Muscle layer of duodenum (tissue), 2 donors: ENCODE measurements around the gene RASAL1.
A peak's percentile ranks its signal among the peaks of the same experiment; 100 is the strongest.
"Not testable (repeated sequence)": the region's sequence is repeated elsewhere in the genome, so short reads cannot be mapped to it uniquely, and the experiment has no call there.

Experiments
- H3K27ac ChIP-seq: one replicate; pipeline ENCODE4 v1.7.0; 2013; ENCODE audit warnings: mild to moderate bottlenecking, low read length
- H3K27me3 ChIP-seq: one replicate; pipeline ENCODE4 v1.7.0; 2013; ENCODE audit warnings: low read depth, mild to moderate bottlenecking, control low read depth, low read length
- H3K36me3 ChIP-seq, 2 donors: one replicate each; pipeline ENCODE4 v1.7.0; 2013; ENCODE audit warnings: low read length in 2 of 2, control low read depth in 1 of 2, mild to moderate bottlenecking in 1 of 2; ENCODE audit not compliant: insufficient read depth in 2 of 2, control insufficient read depth in 1 of 2
- H3K4me1 ChIP-seq, 2 donors: one replicate each; pipeline ENCODE4 v1.7.0; 2013; ENCODE audit warnings: low read length in 2 of 2, mild to moderate bottlenecking in 2 of 2, control low read depth in 1 of 2, moderate library complexity in 1 of 2; ENCODE audit not compliant: insufficient read depth in 2 of 2, control insufficient read depth in 1 of 2
- H3K4me3 ChIP-seq, 2 donors: one replicate each; pipeline ENCODE4 v1.7.0; 2013; ENCODE audit warnings: low read length in 2 of 2, low read depth in 1 of 2, mild to moderate bottlenecking in 1 of 2
- H3K9me3 ChIP-seq, 2 donors: one replicate each; pipeline ENCODE4 v1.7.0; 2013; ENCODE audit warnings: low read length in 2 of 2, control low read depth in 1 of 2, mild to moderate bottlenecking in 1 of 2; ENCODE audit not compliant: control insufficient read depth in 1 of 2
- donor health status: healthy.

The RASAL1 gene

DNA sequence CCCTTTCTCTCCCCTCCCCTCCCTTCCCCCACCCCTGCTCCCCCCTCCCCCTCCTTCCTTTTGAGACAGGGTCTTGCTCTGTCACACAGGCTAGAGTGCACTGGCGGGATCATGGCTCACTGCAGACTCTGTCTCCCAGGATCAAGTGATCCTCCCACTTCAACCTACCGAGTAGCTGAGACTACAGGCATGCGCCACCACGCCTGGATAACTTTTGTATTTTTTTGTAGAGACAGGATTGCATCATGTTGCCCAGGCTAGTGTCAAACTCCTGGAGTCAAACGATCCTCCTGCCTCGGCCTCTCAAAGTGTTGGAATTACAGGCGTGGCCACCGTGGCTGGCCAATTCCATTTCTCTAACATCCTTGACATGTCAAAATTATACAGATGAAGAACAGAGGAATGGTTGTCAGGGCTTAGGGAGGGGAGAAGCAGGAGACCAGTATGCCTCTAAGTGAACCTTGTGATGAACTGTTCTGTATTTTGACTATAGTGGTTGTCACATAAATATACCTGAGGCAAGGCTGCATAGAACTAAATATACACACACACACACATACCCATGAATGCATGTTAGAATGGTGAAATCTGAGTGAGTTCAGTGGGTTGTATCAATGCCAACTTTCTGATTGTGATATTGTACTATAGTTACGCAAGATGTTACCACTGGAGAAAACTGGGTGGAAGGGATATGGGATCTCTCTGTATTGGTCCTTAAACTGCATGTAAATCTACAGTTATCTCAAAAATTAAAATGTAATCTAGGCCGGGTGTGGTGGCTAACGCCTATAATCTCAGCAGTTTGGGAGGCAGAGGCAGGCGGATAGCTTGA is 10.4 kb upstream of the RASAL1 start:
- Histone ChIP-seq H3K4me3 (no peak overlapping the region), H3K4me1 (peaks cover 0 to 6% of the 10 kb centered on the region in 2 donors), H3K36me3 (no peaks in the 10 kb centered on the region), H3K27ac (no peak overlapping the region), H3K9me3 (peaks cover 0 to 2% of the 10 kb centered on the region in 2 donors), H3K27me3 (no peaks in the 10 kb centered on the region)

GRCh38 chr12:113144806-113145205 is 9.2 kb upstream of the RASAL1 start:
- Histone ChIP-seq H3K27me3 (no peaks in the 10 kb centered on the region), H3K4me1 (peaks cover 0 to 5% of the 10 kb centered on the region in 2 donors), H3K27ac (no peak overlapping the region), H3K36me3 (no peaks in the 10 kb centered on the region), H3K9me3 (peaks cover 0 to 2% of the 10 kb centered on the region in 2 donors), H3K4me3 (no peak overlapping the region)

DNA sequence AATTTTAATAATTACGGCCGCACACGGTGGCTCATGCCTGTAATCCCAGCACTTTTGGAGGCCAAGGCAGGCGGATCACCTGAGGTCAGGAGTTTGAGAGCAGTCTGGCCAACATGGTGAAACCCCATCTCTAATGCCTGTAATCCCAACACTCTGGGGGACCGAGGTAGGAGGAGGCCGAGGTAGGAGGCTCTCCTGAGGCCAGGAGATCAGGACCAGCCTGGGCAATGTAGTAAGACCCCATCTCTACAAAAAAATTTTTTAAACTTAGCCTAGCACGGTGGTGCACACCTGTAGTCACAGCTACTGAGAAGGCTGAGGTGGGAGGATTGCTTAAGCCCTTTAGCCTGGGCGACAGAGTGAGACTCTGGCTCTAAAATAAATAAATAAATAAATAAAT is 8.4 kb upstream of the RASAL1 start:
- Histone ChIP-seq H3K4me1 (no peaks in the 10 kb centered on the region), H3K27ac (no peak overlapping the region), H3K4me3 (no peak overlapping the region), H3K27me3 (no peaks in the 10 kb centered on the region), H3K9me3 (peaks cover 0 to 2% of the 10 kb centered on the region in 2 donors), H3K36me3 (no peaks in the 10 kb centered on the region)

GRCh38 chr12:113142886-113143332 is 7.3 kb upstream of the RASAL1 start:
- H3K4me3 ChIP-seq = no peak overlapping the region

DNA sequence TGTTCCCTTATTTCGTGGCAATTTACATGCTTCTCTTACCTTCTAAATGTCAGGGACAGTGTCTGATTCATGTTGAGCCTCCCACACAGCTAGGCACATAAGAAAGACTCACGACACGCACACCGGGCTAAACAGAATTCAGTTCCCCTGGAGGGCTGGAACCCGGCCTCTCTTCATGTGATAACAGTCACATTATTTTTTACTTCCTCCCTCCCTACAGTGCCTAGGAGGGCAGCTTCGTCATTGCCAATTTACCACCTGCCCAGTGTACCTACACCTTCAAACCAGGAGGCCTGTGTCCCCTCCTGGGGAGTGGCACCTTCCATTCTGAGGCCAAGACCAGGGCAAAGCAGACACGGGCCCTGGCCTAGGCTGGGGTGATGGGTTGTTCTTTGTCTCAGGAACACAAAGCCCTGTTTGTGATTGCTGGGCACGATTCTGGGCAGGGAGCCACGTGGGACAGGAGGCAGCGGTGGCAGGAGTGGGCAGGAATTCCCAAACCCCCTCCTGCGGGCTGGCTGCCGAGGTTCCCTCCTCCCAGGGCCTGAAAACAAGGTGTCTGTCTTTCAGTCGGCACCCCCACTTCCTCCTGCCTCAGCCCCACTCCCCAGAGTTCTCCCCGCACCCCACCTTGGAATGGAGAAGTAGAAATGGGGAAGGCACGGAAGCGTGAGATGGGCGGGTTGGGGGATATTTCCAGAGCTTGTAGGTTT is 6.8 kb upstream of the RASAL1 start:
- Histone ChIP-seq H3K4me3 (no peak overlapping the region), H3K27ac (peak overlapping the region; percentile 51), H3K9me3 (peaks cover 0 to 2% of the 10 kb centered on the region in 2 donors), H3K4me1 (no peaks in the 10 kb centered on the region), H3K36me3 (no peaks in the 10 kb centered on the region), H3K27me3 (no peaks in the 10 kb centered on the region)

More at GRCh38 chr12:113142886-113143332, 7.3 kb upstream of the RASAL1 start:
- Histone ChIP-seq H3K27ac (no peak overlapping the region), H3K27me3 (no peaks in the 10 kb centered on the region), H3K9me3 (peaks cover 0 to 2% of the 10 kb centered on the region in 2 donors), H3K4me1 (no peaks in the 10 kb centered on the region), H3K36me3 (no peaks in the 10 kb centered on the region)

DNA sequence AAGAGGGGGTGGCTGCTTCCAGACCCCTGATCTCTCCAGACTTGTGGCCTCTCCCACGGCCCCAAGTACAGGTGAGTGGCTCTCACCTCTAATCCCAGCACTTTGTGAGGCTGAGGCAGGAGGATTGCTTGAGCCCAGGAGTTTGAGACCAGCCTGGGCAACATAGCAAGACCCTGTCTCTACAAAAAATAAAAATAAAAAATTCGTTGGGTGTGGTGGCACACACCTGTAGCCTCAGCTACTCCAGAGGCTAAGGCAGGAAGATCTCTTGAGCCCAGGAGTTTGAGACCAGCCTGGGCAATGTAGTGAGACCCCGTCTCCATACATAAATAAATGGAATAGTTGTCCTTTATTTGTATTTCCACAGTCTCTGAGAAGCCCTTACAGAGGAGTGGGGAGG is 6.2 kb upstream of the RASAL1 start:
- not testable (repeated sequence) for H3K27me3 ChIP-seq

GRCh38 chr12:113140706-113141105 is 5.1 kb upstream of the RASAL1 start:
- H3K9me3 ChIP-seq = no peaks in the 10 kb centered on the region
- H3K36me3 ChIP-seq = no peaks in the 10 kb centered on the region
- H3K27ac ChIP-seq = no peak overlapping the region
- H3K27me3 ChIP-seq = no peaks in the 10 kb centered on the region
- no peak overlapping the region for H3K4me3 ChIP-seq
- H3K4me1 ChIP-seq = no peaks in the 10 kb centered on the region

More for the DNA sequence above, 6.2 kb upstream of the RASAL1 start:
- not testable (repeated sequence) for H3K4me3 ChIP-seq, H3K36me3 ChIP-seq, H3K4me1 ChIP-seq, H3K9me3 ChIP-seq
- peak overlapping the region; percentile 51 for H3K27ac ChIP-seq

DNA sequence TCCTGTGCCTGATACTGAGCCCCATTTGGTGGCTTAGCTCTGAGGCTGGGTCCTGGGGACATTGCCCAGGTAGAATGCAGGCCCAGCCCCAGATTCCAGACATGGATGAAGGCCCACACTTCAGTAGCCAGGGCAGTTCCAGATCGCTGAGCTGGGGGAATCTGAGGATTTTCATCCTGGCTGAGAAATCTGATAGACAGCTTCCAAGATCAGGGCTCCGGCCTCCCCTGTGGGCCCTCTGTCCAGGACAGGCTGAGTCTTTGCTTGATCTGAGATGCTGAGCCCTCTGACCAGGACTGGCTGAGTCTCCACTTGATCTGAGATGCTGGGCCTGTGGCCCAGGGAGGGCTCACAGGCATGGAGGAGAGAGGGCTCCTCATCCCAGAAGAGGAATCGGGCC is 3.3 kb upstream of the RASAL1 start:
- H3K9me3 ChIP-seq = no peaks in the 10 kb centered on the region
- H3K4me1 ChIP-seq = peaks cover 0 to 3% of the 10 kb centered on the region in 2 donors
- no peak overlapping the region for H3K27ac ChIP-seq
- no peaks in the 10 kb centered on the region for H3K36me3 ChIP-seq
- no peak overlapping the region for H3K4me3 ChIP-seq
- H3K27me3 ChIP-seq = no peaks in the 10 kb centered on the region

DNA sequence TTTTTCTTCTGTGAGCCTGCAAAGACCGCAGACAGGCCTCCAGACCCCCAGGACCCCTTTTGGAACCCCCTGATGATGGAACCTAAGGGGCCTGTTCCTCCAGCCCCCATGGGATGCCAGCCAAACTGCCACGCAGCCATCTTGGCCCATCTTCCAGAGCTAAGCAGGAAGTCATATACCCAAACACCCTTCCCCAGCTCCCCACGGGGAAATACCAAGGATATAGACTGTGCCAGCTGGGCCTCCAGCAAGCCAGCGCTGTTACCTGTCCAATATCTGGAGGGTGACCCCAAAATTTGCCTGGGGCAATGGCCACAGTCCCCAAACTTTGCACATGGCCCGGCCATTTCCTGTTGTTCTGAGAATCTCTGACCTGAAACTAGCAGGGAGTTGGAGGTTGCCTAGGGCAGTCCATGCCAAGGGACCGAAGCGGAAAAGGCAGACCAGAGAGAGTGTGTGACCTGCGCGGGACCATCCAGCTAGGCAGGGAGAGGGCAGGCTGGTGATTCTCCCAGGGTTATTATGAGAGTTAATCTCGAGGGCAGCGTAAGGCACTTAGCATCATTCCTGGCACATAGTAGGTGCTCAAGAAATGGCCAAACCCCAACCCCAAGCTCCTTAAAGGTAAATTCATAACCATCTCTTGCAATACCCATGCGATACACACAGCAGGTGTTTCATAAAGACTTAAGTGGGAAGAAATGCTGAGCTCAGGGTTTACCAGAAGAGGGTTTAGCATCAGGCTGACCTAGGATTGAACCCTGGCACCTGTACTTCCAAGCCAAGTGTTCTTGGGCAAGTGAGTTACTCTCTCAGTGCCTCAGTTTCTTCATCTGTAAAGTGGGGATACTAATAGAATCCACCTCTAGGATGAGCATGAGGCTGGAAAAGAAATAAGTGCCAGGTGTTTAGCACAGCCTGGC is 2.6 kb upstream of the RASAL1 start:
- Histone ChIP-seq H3K36me3 (no peaks in the 10 kb centered on the region), H3K27me3 (no peaks in the 10 kb centered on the region), H3K27ac (no peak overlapping the region), H3K4me3 (no peak overlapping the region), H3K9me3 (no peaks in the 10 kb centered on the region), H3K4me1 (peaks cover 0 to 3% of the 10 kb centered on the region in 2 donors)

DNA sequence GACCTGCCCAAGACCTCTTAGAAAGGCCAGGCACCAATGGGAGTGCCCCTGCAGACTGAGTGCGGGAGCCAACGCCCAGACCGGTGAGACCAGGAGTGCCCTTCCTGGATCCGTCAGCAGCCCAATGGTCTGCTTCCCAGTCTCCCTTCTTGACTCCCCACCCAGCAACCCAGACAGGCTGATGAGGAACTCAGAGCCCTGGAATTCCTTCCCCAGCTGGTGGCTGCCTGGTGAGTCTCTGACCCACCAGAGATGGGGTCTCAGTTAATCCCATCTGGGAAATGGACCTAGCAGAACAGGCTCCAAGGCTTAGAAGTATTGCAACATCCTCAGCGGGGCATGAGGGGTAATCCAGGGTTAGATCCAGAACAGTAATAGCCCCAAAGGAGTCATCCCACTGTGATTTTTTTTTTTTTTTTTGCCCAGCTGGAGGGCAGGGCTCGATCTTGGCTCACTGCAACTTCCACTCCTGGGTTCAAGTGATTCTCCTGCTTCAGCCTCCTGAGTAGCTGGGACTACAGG is 1.5 kb upstream of the RASAL1 start:
- no peak overlapping the region for H3K4me3 ChIP-seq
- H3K27me3 ChIP-seq = no peaks in the 10 kb centered on the region
- H3K36me3 ChIP-seq = no peaks in the 10 kb centered on the region
- no peak overlapping the region for H3K27ac ChIP-seq
- H3K4me1 ChIP-seq = peaks cover 0 to 3% of the 10 kb centered on the region in 2 donors
- H3K9me3 ChIP-seq = no peaks in the 10 kb centered on the region
